ENCODE data around the gene ANKRD27. TPM values are rescaled to one million over a fixed set of nuclear protein-coding genes. Genes with fewer than 3 reads are reported as not detected.

ANKRD27 gene
- total and polyA plus RNA-seq, 2 donors (not counting 1 experiment from before 2014, with no cell fraction given) = 12.9 to 43.8 TPM

GRCh38 chr19:32550666-32551065, 124.3 kb downstream of the ANKRD27 start:
- Mint-ChIP-seq H3K4me3 (no peak overlapping the region), H3K4me1 (no peaks in the 10 kb centered on the region), H3K27me3 (peaks cover 4% of the 10 kb centered on the region), H3K9me3 (ENCODE audit: insufficient read depth) (no peaks in the 10 kb centered on the region), H3K27ac (no peak overlapping the region)
- Histone ChIP-seq H3K9me3 (ENCODE audit: control extremely low read depth in 1 of 3, control insufficient read depth in 2 of 3, insufficient read depth in 1 of 3, low read length in 2 of 3) (no peaks in the 10 kb centered on the region), H3K4me3 (ENCODE audit: control extremely low read depth in 1 of 5, extremely low read depth in 1 of 5, insufficient read depth in 1 of 5, low read depth in 2 of 5, low read length in 4 of 5) (no peak overlapping the region), H3K79me2 (ENCODE audit: control insufficient read depth, insufficient read depth, low read length) (no peaks in the 10 kb centered on the region), H3K27ac (ENCODE audit: low read length in 2 of 2) (no peak overlapping the region), H4K20me1 (ENCODE audit: control insufficient read depth, insufficient read depth, low read length, poor library complexity, severe bottlenecking) (no peaks in the 10 kb centered on the region), H3K27me3 (replicated peaks in 1 of 4; ENCODE audit: control extremely low read depth in 1 of 4, control insufficient read depth in 3 of 4, insufficient read depth in 4 of 4, low read length in 3 of 4) (no peaks in the 10 kb centered on the region), H3K4me2 (replicated peaks; ENCODE audit: low read depth, low read length, poor library complexity, severe bottlenecking) (no peak overlapping the region), H3K9ac (ENCODE audit: low read length) (no peak overlapping the region), H3K36me3 (replicated peaks in 1 of 2; ENCODE audit: control extremely low read depth in 1 of 2, control insufficient read depth in 1 of 2, extremely low read depth in 1 of 2, insufficient read depth in 2 of 2, low read length in 1 of 2) (no peaks in the 10 kb centered on the region), H2AFZ (ENCODE audit: insufficient read depth, low read depth, low read length, poor library complexity, severe bottlenecking) (no peak overlapping the region), H3K4me1 (ENCODE audit: control insufficient read depth in 2 of 2, insufficient read depth in 2 of 2, low read length in 2 of 2) (no peaks in the 10 kb centered on the region)
- intact Hi-C loops (cut with micrococcal nuclease) = no loop called here
- WGBS (ENCODE audit: insufficient coverage) = 82% methylated on average over 3 of the region's 5 CpGs
- ChIA-PET CTCF (no interaction called here), POLR2A (no interaction called here)
- DNase-seq = no peak
- no peak for ATAC-seq (ENCODE audit: low read depth)
- TF ChIP-seq CTCF (IDR thresholded peaks at IDR 0.05) (no peak), EZH2 (IDR thresholded peaks at IDR 0.05; ENCODE audit: borderline replicate concordance, insufficient read depth, low read depth, low read length, poor library complexity, severe bottlenecking) (no peak)

Small RNA genes lying within 50 kb of the gene (small RNA-seq; reads per million reads assigned to genes)
- gene RN7SL789P (ENCODE audit: insufficient read length, low read depth, low replicate concordance) (not detected), gene SNORA68B (ENCODE audit: insufficient read length, low read depth, low replicate concordance) (not detected)

Other genes with a start within 250 kb of the ANKRD27 start
- 39.5 and 43.2 TPM in 2 replicates for gene PDCD5, start 94.0 kb downstream of the ANKRD27 start, total RNA-seq
- 34.8 and 57.8 TPM in 2 replicates for gene PDCD5, start 94.0 kb downstream of the ANKRD27 start, polyA plus RNA-seq
- 0.25 and 0.29 TPM in 2 replicates for gene RGS9BP, start 668 bp upstream of the ANKRD27 start, total RNA-seq
- gene RGS9BP, start 668 bp upstream of the ANKRD27 start, polyA plus RNA-seq = 0.03 and 0.07 TPM in 2 replicates
- gene NUDT19, start 16.6 kb upstream of the ANKRD27 start, total RNA-seq = 7.1 and 8.9 TPM in 2 replicates
- gene NUDT19, start 16.6 kb upstream of the ANKRD27 start, polyA plus RNA-seq = 3.6 and 3.7 TPM in 2 replicates
- gene TDRD12, start 44.6 kb upstream of the ANKRD27 start, total RNA-seq = 0.68 and 1.1 TPM in 2 replicates
- gene TDRD12, start 44.6 kb upstream of the ANKRD27 start, polyA plus RNA-seq = 0.30 and 0.74 TPM in 2 replicates
- 0.49 and 0.62 TPM in 2 replicates for gene SLC7A9, start 194.6 kb upstream of the ANKRD27 start, total RNA-seq
- 0.19 and 0.94 TPM in 2 replicates for gene SLC7A9, start 194.6 kb upstream of the ANKRD27 start, polyA plus RNA-seq